Sigmoid colon (tissue), 4 donors: ENCODE data around the gene SREBF1.

ENCODE experiments used
- CTCF ChIP-seq, 4 experiments: fragments of 450-650 bp in 3 of 4; fragments of 200-600 bp in 1 of 4; IDR thresholded peaks; one replicate each; pipeline ENCODE4 v1.5.1; 2016 to 2019; ENCODE audit warnings: antibody characterized with exemption in 4 of 4, mild to moderate bottlenecking in 3 of 4, moderate library complexity in 2 of 4
- EP300 ChIP-seq, 4 donors: sonication (generic); formaldehyde crosslinking; IDR thresholded peaks; one replicate each; pipeline ENCODE4 v1.6.1; 2017; ENCODE audit warnings: antibody characterized with exemption in 4 of 4

- peak in 3 of 4 experiments; percentile 33 to 54 (median 38) for TF ChIP-seq CTCF (IDR thresholded peaks at IDR 0.05)
- no peak for TF ChIP-seq EP300 (IDR thresholded peaks at IDR 0.05)
Observed at GRCh38 chr17:17780922-17781590, 55.7 kb downstream of the SREBF1 start.
